PC-3 (cell line): ENCODE results near the gene EHMT1. TPM values are rescaled to one million over a fixed set of nuclear protein-coding genes. Genes with fewer than 3 reads are reported as not detected.

Experiments
- ATAC-seq: fragments of 200-7000 bp; cut with Tn5 transposase; 2 replicates; pipeline ENCODE4 v1.9.1; 2020; ENCODE audit warnings: mild to moderate bottlenecking, moderate library complexity
- BruUV-seq: library from RNA; stranded (reverse); fragments of 400-500 nt; replicated peaks from 2 replicates; lab custom pipeline; 2021; lab: Mats Ljungman, UMichigan
- CTCF ChIA-PET: fragments of 300-600 bp; sonication (Branson Sonifier 250); formaldehyde crosslinking; loops from one replicate; lab custom pipeline; 2022; ENCODE audit warnings: antibody characterized with exemption; lab: Charles Lee
- POLR2A ChIA-PET: fragments of 300-600 bp; sonication (Branson Sonifier 250); formaldehyde crosslinking; loops from one replicate; lab custom pipeline; 2022; ENCODE audit warnings: antibody characterized with exemption; ENCODE audit not compliant: unreplicated experiment; lab: Charles Lee
- DNase-seq: peaks from one replicate; pipeline ENCODE4 v3.0.0-alpha.2; 2015
- H2AFZ ChIP-seq: fragments of 300-600 bp; sonication (generic); 2 replicates; pipeline ENCODE4 v1.6.0; 2016; ENCODE audit warnings: antibody characterized with exemption, low read length
- H3F3A ChIP-seq: fragments of 300-600 bp; sonication (generic); one replicate; pipeline ENCODE4 v1.6.0; 2017; ENCODE audit warnings: antibody characterized with exemption, low read length, control low read depth, mild to moderate bottlenecking; ENCODE audit not compliant: unreplicated experiment
- H3K27ac ChIP-seq: fragments of 300-600 bp; sonication (generic); 2 replicates; pipeline ENCODE4 v1.5.1; 2016; ENCODE audit warnings: mild to moderate bottlenecking, low read length
- H3K27me3 ChIP-seq: fragments of 300-600 bp; sonication (generic); 2 replicates; pipeline ENCODE4 v1.6.1; 2016; ENCODE audit warnings: low read length, mixed read lengths
- H3K36me3 ChIP-seq: fragments of 300-600 bp; sonication (generic); 2 replicates; pipeline ENCODE4 v1.6.1; 2016; ENCODE audit warnings: low read depth, mixed run types, low read length, mixed read lengths
- H3K4me1 ChIP-seq: fragments of 300-600 bp; sonication (generic); 2 replicates; pipeline ENCODE4 v1.5.1; 2016; ENCODE audit warnings: low read length; ENCODE audit not compliant: insufficient read depth
- H3K4me2 ChIP-seq: fragments of 300-600 bp; sonication (generic); 2 replicates; pipeline ENCODE4 v1.6.0; 2016; ENCODE audit warnings: low read length
- H3K4me3 ChIP-seq: fragments of 300-600 bp; sonication (generic); 2 replicates; pipeline ENCODE4 v1.5.1; 2016; ENCODE audit warnings: mild to moderate bottlenecking, low read length, mixed read lengths
- H3K79me2 ChIP-seq: fragments of 300-600 bp; sonication (generic); 2 replicates; pipeline ENCODE4 v1.6.1; 2017; ENCODE audit warnings: low read length, mixed read lengths
- H3K9ac ChIP-seq: fragments of 300-600 bp; sonication (generic); 2 replicates; pipeline ENCODE4 v1.6.0; 2016; ENCODE audit warnings: mild to moderate bottlenecking, low read length
- H3K9me2 ChIP-seq: fragments of 300-600 bp; sonication (generic); replicated peaks from 2 replicates; pipeline ENCODE4 v1.6.1; 2016; ENCODE audit warnings: mixed run types, low read length, mixed read lengths
- H3K9me3 ChIP-seq: fragments of 300-600 bp; sonication (generic); 2 replicates; pipeline ENCODE4 v1.6.1; 2016; ENCODE audit warnings: low read length, mixed read lengths
- H4K20me1 ChIP-seq: fragments of 300-600 bp; sonication (generic); 2 replicates; pipeline ENCODE4 v1.6.1; 2016; ENCODE audit warnings: low read length, mixed read lengths
- EZH2 ChIP-seq: fragments of 300-600 bp; sonication (generic); IDR thresholded peaks from one replicate; pipeline ENCODE4 v1.6.1; 2017; ENCODE audit warnings: antibody characterized with exemption, mild to moderate bottlenecking, low read length; ENCODE audit not compliant: unreplicated experiment
- EZH2phosphoT487 ChIP-seq: fragments of 300-600 bp; sonication (generic); IDR thresholded peaks from 2 replicates; pipeline ENCODE4 v1.6.1; 2018; ENCODE audit warnings: mild to moderate bottlenecking, antibody characterized with exemption, low read length, borderline replicate concordance
- intact Hi-C: fragments of 100-400 bp; cut with micrococcal nuclease; formaldehyde crosslinking; loops from 2 replicates; pipeline ENCODE4 v1.9.0; 2023
- total RNA-seq: library from RNA; depleted of rRNA; stranded (reverse); fragments of >200 nt; gene quantifications from 2 replicates; pipeline ENCODE4 v1.2.3, GENCODE V29; 2014
- TF ChIP-seq, protein P1 (sequence below): fragments of 300-600 bp; sonication (generic); conservative IDR thresholded peaks from 2 replicates; pipeline ENCODE4 v1.5.1; 2017; ENCODE audit warnings: antibody characterized with exemption, low read depth, mild to moderate bottlenecking, low read length

Gene EHMT1
- total RNA-seq, 1 experiment from 2014 or later, result 42.8 TPM

DNA sequence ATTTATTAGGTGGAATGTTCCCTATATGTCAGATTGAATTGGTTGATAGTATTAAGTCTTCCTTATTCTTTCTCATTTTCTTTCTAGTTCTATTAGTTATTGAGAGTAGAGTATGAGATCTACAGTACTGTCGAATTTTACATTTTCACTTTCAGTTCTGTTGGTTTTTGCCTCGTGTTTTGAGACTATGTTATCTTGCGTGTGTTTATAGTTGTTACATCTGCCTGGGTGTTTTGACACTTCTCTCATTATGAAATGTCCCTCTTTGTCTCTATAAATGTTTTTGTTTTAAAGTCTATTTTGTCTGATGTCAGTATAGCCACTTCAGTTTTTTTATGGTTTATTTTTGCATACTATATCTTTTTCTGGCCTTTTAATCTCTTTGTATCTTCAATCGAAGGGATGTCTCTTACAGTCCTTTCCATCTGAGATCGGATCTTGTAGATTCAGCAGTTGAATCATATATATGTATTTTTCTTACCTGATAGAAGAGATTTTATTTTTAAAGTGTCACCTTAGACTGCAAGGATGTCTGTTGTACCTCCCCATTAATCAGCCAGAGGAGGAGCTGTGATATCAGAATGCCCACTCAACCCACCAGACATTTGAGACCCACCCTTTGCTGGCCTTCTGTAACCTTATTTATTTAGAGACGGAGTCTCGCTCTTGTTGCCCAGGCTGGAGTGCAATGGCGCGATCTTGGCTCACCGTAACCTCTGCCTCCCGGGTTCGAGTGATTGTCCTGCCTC lies 20.7 kb downstream of the EHMT1 start:
- Histone ChIP-seq H3K27me3 (no peaks in the 10 kb centered on the region), H3K4me1 (no peaks in the 10 kb centered on the region), H3K9me2 (no peaks in the 10 kb centered on the region), H3K9ac (no peak overlapping the region), H3F3A (no peaks in the 10 kb centered on the region), H3K4me3 (no peak overlapping the region), H3K36me3 (no peaks in the 10 kb centered on the region), H3K79me2 (peaks cover 92% of the 10 kb centered on the region), H4K20me1 (0 out of 2 replicates have a peak, but pooled peaks cover 11% of the 10 kb centered on the region), H3K27ac (no peak overlapping the region), H3K4me2 (no peak overlapping the region), H2AFZ (no peak overlapping the region), H3K9me3 (no peaks in the 10 kb centered on the region)
- no peak for DNase-seq
- POLR2A ChIA-PET, result no interaction called here
- CTCF ChIA-PET, result no interaction called here
- BruUV-seq, result no TSS peak
- TF ChIP-seq EZH2phosphoT487 (no peak), EZH2 (no peak)
- TF ChIP-seq, protein P1, sequence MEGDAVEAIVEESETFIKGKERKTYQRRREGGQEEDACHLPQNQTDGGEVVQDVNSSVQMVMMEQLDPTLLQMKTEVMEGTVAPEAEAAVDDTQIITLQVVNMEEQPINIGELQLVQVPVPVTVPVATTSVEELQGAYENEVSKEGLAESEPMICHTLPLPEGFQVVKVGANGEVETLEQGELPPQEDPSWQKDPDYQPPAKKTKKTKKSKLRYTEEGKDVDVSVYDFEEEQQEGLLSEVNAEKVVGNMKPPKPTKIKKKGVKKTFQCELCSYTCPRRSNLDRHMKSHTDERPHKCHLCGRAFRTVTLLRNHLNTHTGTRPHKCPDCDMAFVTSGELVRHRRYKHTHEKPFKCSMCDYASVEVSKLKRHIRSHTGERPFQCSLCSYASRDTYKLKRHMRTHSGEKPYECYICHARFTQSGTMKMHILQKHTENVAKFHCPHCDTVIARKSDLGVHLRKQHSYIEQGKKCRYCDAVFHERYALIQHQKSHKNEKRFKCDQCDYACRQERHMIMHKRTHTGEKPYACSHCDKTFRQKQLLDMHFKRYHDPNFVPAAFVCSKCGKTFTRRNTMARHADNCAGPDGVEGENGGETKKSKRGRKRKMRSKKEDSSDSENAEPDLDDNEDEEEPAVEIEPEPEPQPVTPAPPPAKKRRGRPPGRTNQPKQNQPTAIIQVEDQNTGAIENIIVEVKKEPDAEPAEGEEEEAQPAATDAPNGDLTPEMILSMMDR, result no peak
- ATAC-seq, result no peak
- intact Hi-C loops, result no loop called here

DNA sequence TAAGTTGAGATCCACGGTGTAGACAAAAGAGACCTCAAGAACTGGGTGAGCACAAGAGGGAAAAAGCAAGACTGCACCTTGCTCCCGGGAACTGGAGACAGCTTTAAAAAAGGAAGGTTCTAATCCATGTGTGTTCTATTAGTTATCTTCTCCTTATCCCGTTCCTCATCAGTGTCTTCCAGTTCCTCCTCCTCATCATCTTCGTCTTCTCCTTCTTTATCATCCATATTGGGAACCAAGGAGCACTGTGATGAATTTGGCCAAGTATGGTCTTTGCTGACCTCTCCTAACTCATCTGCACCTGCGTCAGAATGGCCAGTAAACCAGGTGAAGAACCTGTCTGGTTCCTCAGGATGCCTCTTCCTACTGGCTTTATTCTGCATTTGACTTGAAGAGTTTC lies 22.1 kb downstream of the EHMT1 start:
- 0 out of 2 replicates have a peak, but pooled peaks cover 11% of the 10 kb centered on the region for H4K20me1 ChIP-seq
- H3K4me1 ChIP-seq, result no peaks in the 10 kb centered on the region
- TF ChIP-seq, protein P1, result no peak
- TF ChIP-seq EZH2phosphoT487 (no peak), EZH2 (no peak)
- no peak overlapping the region for H3K4me2 ChIP-seq
- peaks cover 92% of the 10 kb centered on the region for H3K79me2 ChIP-seq
- ChIA-PET POLR2A (no interaction called here), CTCF (no interaction called here)
- DNase-seq (no peak), ATAC-seq (no peak)
- no peak overlapping the region for H3K4me3 ChIP-seq
- H3K36me3 ChIP-seq, result no peaks in the 10 kb centered on the region
- no peaks in the 10 kb centered on the region for H3K9me3 ChIP-seq
- intact Hi-C loops, result no loop called here
- H2AFZ ChIP-seq, result no peak overlapping the region
- no peaks in the 10 kb centered on the region for H3K27me3 ChIP-seq
- H3F3A ChIP-seq, result no peaks in the 10 kb centered on the region
- H3K9ac ChIP-seq, result no peak overlapping the region
- no TSS peak for BruUV-seq
- H3K27ac ChIP-seq, result no peak overlapping the region
- H3K9me2 ChIP-seq, result no peaks in the 10 kb centered on the region

DNA sequence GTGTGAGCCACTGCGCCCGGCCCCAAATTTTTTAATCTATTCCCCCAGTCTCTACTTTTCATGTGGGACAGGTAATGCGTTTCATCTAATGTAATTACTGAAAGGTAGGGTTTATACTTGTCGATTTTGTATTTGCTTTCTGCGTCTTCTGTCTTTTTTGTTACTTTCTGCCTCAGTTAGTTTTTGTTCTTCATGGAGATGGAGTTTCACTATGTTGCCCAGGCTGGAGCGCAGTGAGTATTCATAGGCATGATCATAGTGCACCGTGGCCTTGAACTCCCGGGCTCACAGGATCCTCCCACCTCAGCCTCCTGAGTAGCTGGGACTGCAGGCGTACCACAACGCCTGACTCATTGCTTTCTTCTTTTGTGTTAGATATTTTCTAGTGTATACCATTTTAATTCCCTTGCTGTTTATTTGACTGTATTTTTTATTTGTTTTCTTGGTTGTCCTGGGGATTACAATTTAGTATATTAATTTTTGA lies 23.4 kb downstream of the EHMT1 start:
- no peak overlapping the region for H3K27ac ChIP-seq
- no peak for DNase-seq
- no peaks in the 10 kb centered on the region for H3K4me1 ChIP-seq
- ATAC-seq, result no peak
- H3K4me2 ChIP-seq, result no peak overlapping the region
- BruUV-seq, result no TSS peak
- no peak for TF ChIP-seq EZH2phosphoT487
- TF ChIP-seq EZH2, result no peak
- TF ChIP-seq, protein P1, result no peak
- no peaks in the 10 kb centered on the region for H3K9me3 ChIP-seq
- H3F3A ChIP-seq, result no peaks in the 10 kb centered on the region
- H3K9me2 ChIP-seq, result no peaks in the 10 kb centered on the region
- no peak overlapping the region for H3K4me3 ChIP-seq
- no peaks in the 10 kb centered on the region for H3K27me3 ChIP-seq
- no peak overlapping the region for H3K9ac ChIP-seq
- CTCF ChIA-PET, result no interaction called here
- 0 out of 2 replicates have a peak, but pooled peaks cover 11% of the 10 kb centered on the region for H4K20me1 ChIP-seq
- POLR2A ChIA-PET, result no interaction called here
- intact Hi-C loops, result no loop called here
- H2AFZ ChIP-seq, result no peak overlapping the region
- H3K79me2 ChIP-seq, result peaks cover 95% of the 10 kb centered on the region
- H3K36me3 ChIP-seq, result no peaks in the 10 kb centered on the region
